ENCODE measurements around the gene SERPINA5. TPM values are rescaled to one million over a fixed set of nuclear protein-coding genes. Genes with fewer than 3 reads are reported as not detected.
"Not testable (repeated sequence)": the region's sequence is repeated elsewhere in the genome, so short reads cannot be mapped to it uniquely, and the experiment has no call there.

The SERPINA5 gene
- polyA plus RNA-seq, 1 donor from 2014 or later = not detected

GRCh38 chr14:94577472-94577871 is 3.8 kb upstream of the SERPINA5 start:
- not testable (repeated sequence) for H3K9me3 Mint-ChIP-seq, H3K27ac Mint-ChIP-seq, H3K27me3 Mint-ChIP-seq

GRCh38 chr14:94578712-94579111 is 2.5 kb upstream of the SERPINA5 start:
- Mint-ChIP-seq H3K36me3 (no peaks in the 10 kb centered on the region), H3K27me3 (peaks cover 4% of the 10 kb centered on the region), H3K27ac (no peak overlapping the region), H3K9me3 (no peaks in the 10 kb centered on the region), H3K4me3 (no peak overlapping the region), H3K4me1 (no peaks in the 10 kb centered on the region)

More at GRCh38 chr14:94577472-94577871, 3.8 kb upstream of the SERPINA5 start:
- H3K36me3 Mint-ChIP-seq, H3K4me1 Mint-ChIP-seq, H3K4me3 Mint-ChIP-seq: not testable (repeated sequence)

GRCh38 chr14:94582199-94582750 is 1.0 kb downstream of the SERPINA5 start:
- Mint-ChIP-seq H3K4me3 (no peak overlapping the region), H3K9me3 (no peaks in the 10 kb centered on the region), H3K4me1 (peaks cover 0 to 2% (median 0%) of the 10 kb centered on the region in 3 donors), H3K27ac (no peak overlapping the region), H3K27me3 (peaks cover 5% of the 10 kb centered on the region), H3K36me3 (no peaks in the 10 kb centered on the region)

- no peaks in the 10 kb centered on the region for H3K9me3 Mint-ChIP-seq
- peaks cover 6% of the 10 kb centered on the region for H3K27me3 Mint-ChIP-seq
- no peak overlapping the region for H3K4me3 Mint-ChIP-seq
- H3K4me1 Mint-ChIP-seq = peaks cover 0 to 2% (median 0%) of the 10 kb centered on the region in 3 donors
- peak overlapping the region in 1 of 3 donors; percentile 68 for H3K27ac Mint-ChIP-seq
- no peaks in the 10 kb centered on the region for H3K36me3 Mint-ChIP-seq
These were observed 1.6 kb downstream of the SERPINA5 start for GRCh38 chr14:94582851-94583250.

- no peak overlapping the region for H3K4me3 Mint-ChIP-seq
- H3K36me3 Mint-ChIP-seq = no peaks in the 10 kb centered on the region
- peaks cover 0 to 2% (median 0%) of the 10 kb centered on the region in 3 donors for H3K4me1 Mint-ChIP-seq
- peaks cover 6% of the 10 kb centered on the region for H3K27me3 Mint-ChIP-seq
- H3K27ac Mint-ChIP-seq = no peak overlapping the region
- H3K9me3 Mint-ChIP-seq = no peaks in the 10 kb centered on the region
These were observed 2.3 kb downstream of the SERPINA5 start for GRCh38 chr14:94583557-94583956.

- Mint-ChIP-seq H3K36me3 (no peaks in the 10 kb centered on the region), H3K27me3 (peaks cover 5% of the 10 kb centered on the region), H3K9me3 (no peaks in the 10 kb centered on the region), H3K4me3 (peak overlapping the region in 1 of 4 donors; percentile 37), H3K27ac (no peak overlapping the region), H3K4me1 (peaks cover 0 to 2% (median 0%) of the 10 kb centered on the region in 3 donors)
These were observed 3.5 kb downstream of the SERPINA5 start for GRCh38 chr14:94584591-94585280.

- Mint-ChIP-seq H3K27ac (no peak overlapping the region), H3K4me1 (peaks cover 0 to 2% (median 0%) of the 10 kb centered on the region in 3 donors), H3K9me3 (peaks cover 0 to 2% (median 0%) of the 10 kb centered on the region in 3 donors)
These were observed 5.4 kb downstream of the SERPINA5 start for GRCh38 chr14:94586635-94587034.

GRCh38 chr14:94588311-94588710 is 7.1 kb downstream of the SERPINA5 start:
- no peaks in the 10 kb centered on the region for H3K36me3 Mint-ChIP-seq

More at GRCh38 chr14:94586635-94587034, 5.4 kb downstream of the SERPINA5 start:
- Mint-ChIP-seq H3K36me3 (no peaks in the 10 kb centered on the region), H3K27me3 (peaks cover 2% of the 10 kb centered on the region), H3K4me3 (no peak overlapping the region)

GRCh38 chr14:94591073-94591472 is 9.8 kb downstream of the SERPINA5 start:
- no peak overlapping the region for H3K4me3 Mint-ChIP-seq
- peaks cover 0 to 2% (median 0%) of the 10 kb centered on the region in 3 donors for H3K9me3 Mint-ChIP-seq
- H3K27ac Mint-ChIP-seq = no peak overlapping the region
- no peaks in the 10 kb centered on the region for H3K4me1 Mint-ChIP-seq
- peaks cover 2% of the 10 kb centered on the region for H3K27me3 Mint-ChIP-seq
- H3K36me3 Mint-ChIP-seq = no peaks in the 10 kb centered on the region

More at GRCh38 chr14:94588311-94588710, 7.1 kb downstream of the SERPINA5 start:
- H3K27me3 Mint-ChIP-seq = peaks cover 2% of the 10 kb centered on the region
- peaks cover 0 to 2% (median 0%) of the 10 kb centered on the region in 3 donors for H3K9me3 Mint-ChIP-seq
- no peak overlapping the region for H3K27ac Mint-ChIP-seq
- peaks cover 0 to 2% (median 0%) of the 10 kb centered on the region in 3 donors for H3K4me1 Mint-ChIP-seq
- no peak overlapping the region for H3K4me3 Mint-ChIP-seq

GRCh38 chr14:94591871-94592270 is 10.6 kb downstream of the SERPINA5 start:
- H3K27ac Mint-ChIP-seq = no peak overlapping the region
- no peaks in the 10 kb centered on the region for H3K36me3 Mint-ChIP-seq
- peaks cover 0 to 4% (median 0%) of the 10 kb centered on the region in 3 donors for H3K9me3 Mint-ChIP-seq
- no peaks in the 10 kb centered on the region for H3K4me1 Mint-ChIP-seq
- peaks cover 2% of the 10 kb centered on the region for H3K27me3 Mint-ChIP-seq
- no peak overlapping the region for H3K4me3 Mint-ChIP-seq

- Mint-ChIP-seq H3K27me3 (no peaks in the 10 kb centered on the region), H3K9me3 (peaks cover 0 to 4% (median 0%) of the 10 kb centered on the region in 3 donors), H3K27ac (no peak overlapping the region), H3K36me3 (no peaks in the 10 kb centered on the region), H3K4me3 (no peak overlapping the region), H3K4me1 (no peaks in the 10 kb centered on the region)
These were observed 11.2 kb downstream of the SERPINA5 start for GRCh38 chr14:94592457-94592856.

GRCh38 chr14:94593376-94593748 is 12.1 kb downstream of the SERPINA5 start:
- H3K4me3 Mint-ChIP-seq = no peak overlapping the region
- H3K27me3 Mint-ChIP-seq = no peaks in the 10 kb centered on the region
- H3K27ac Mint-ChIP-seq = no peak overlapping the region
- no peaks in the 10 kb centered on the region for H3K36me3 Mint-ChIP-seq
- peaks cover 0 to 4% (median 0%) of the 10 kb centered on the region in 3 donors for H3K9me3 Mint-ChIP-seq
- no peaks in the 10 kb centered on the region for H3K4me1 Mint-ChIP-seq

- Mint-ChIP-seq H3K27me3 (no peaks in the 10 kb centered on the region), H3K36me3 (no peaks in the 10 kb centered on the region), H3K9me3 (peaks cover 0 to 4% (median 0%) of the 10 kb centered on the region in 3 donors), H3K4me1 (no peaks in the 10 kb centered on the region), H3K27ac (no peak overlapping the region), H3K4me3 (peak overlapping the region in 2 of 4 donors; percentile 12 to 43)
These were observed 12.7 kb downstream of the SERPINA5 start for GRCh38 chr14:94593749-94594431.

GRCh38 chr14:94594441-94594840 is 13.2 kb downstream of the SERPINA5 start:
- H3K27me3 Mint-ChIP-seq = no peaks in the 10 kb centered on the region
- H3K36me3 Mint-ChIP-seq = no peaks in the 10 kb centered on the region
- H3K27ac Mint-ChIP-seq = no peak overlapping the region
- H3K9me3 Mint-ChIP-seq = peaks cover 0 to 5% (median 0%) of the 10 kb centered on the region in 3 donors
- no peak overlapping the region for H3K4me3 Mint-ChIP-seq
- H3K4me1 Mint-ChIP-seq = no peaks in the 10 kb centered on the region

- Mint-ChIP-seq H3K27me3 (peaks cover under 1% of the 10 kb centered on the region), H3K4me1 (no peaks in the 10 kb centered on the region), H3K4me3 (no peak overlapping the region), H3K9me3 (peaks cover 0 to 5% (median 0%) of the 10 kb centered on the region in 3 donors), H3K27ac (no peak overlapping the region), H3K36me3 (no peaks in the 10 kb centered on the region)
These were observed 14.7 kb downstream of the SERPINA5 start for GRCh38 chr14:94595912-94596311.

Data from IgD-negative memory B cell (primary cell).